Measurements from ENCODE around the gene ZNHIT1. TPM values are rescaled to one million over a fixed set of nuclear protein-coding genes. Genes with fewer than 3 reads are reported as not detected.
A peak's percentile ranks its signal among the peaks of the same experiment; 100 is the strongest.

Gene ZNHIT1
- total and polyA plus RNA-seq, 2 donors (not counting 3 experiments of a cell fraction or from before 2014, with no cell fraction given), result 74.1 to 89.9 TPM

- FAIRE-seq, result no peak
Measured at GRCh38 chr7:101243646-101244374, 25.8 kb downstream of the ZNHIT1 start.

GRCh38 chr7:101244375-101245146, 26.6 kb downstream of the ZNHIT1 start, which contains the start of gene FIS1:
FIS1 (minus strand) TSS chr7:101245081; CDS start chr7:101245004, 77 bp downstream.
- DNase-seq (ENCODE audit: low read depth, low spot score), result peak; percentile 93
- FAIRE-seq, result no peak
- Histone ChIP-seq H3K27ac (ENCODE audit: insufficient read depth, low read depth, low read length) (peak within 1 kb of the TSS; percentile 63), H3K4me1 (ENCODE audit: control insufficient read depth, extremely low read depth, insufficient read depth, low read length) (peaks cover 20% of the 10 kb centered on the region), H3K4me2 (ENCODE audit: insufficient read depth, low read length) (peak within 1 kb of the TSS; percentile 79), H3K9me1 (replicated peaks; ENCODE audit: control insufficient read depth, extremely low read depth, insufficient read depth, low read length) (no peaks in the 10 kb centered on the region), H4K20me1 (replicated peaks; ENCODE audit: control insufficient read depth, extremely low read depth, insufficient read depth, low read length) (no peaks in the 10 kb centered on the region), H3K79me2 (ENCODE audit: control insufficient read depth, insufficient read depth, low read length) (peaks cover 24% of the 10 kb centered on the region), H3K9ac (replicated peaks; ENCODE audit: extremely low read depth, insufficient read depth, low read length) (peak within 1 kb of the TSS; percentile 78), H3K36me3 (ENCODE audit: control insufficient read depth in 2 of 2, extremely low read depth in 1 of 2, insufficient read depth in 2 of 2, low read length in 2 of 2) (peaks cover 0 to 10% of the 10 kb centered on the region in 2 experiments), H3K4me3 (replicated peaks in 1 of 3; ENCODE audit: insufficient read depth in 1 of 3, low read depth in 1 of 3, low read length in 3 of 3) (peak within 1 kb of the TSS; percentile 64 to 89 (median 76)), H2AFZ (ENCODE audit: low read depth, low read length) (peak within 1 kb of the TSS; percentile 67), H3K9me3 (replicated peaks; ENCODE audit: control insufficient read depth, insufficient read depth, low read length) (no peaks in the 10 kb centered on the region), H3K27me3 (ENCODE audit: control insufficient read depth in 2 of 2, insufficient read depth in 2 of 2, low read length in 2 of 2) (no peaks in the 10 kb centered on the region)
- dilution Hi-C loops (cut with MboI; ENCODE audit: extremely low pct_ligation_motif_present, low sequenced_read_pairs) (no loop called here), intact Hi-C loops (cut with micrococcal nuclease) (loop anchor here (1.0 kb wide), 1 partner anchor 27 kb away; the partner anchor contains the start of gene PLOD3)
- CTCF ChIA-PET, result interaction anchor here (0.6 to 3.5 kb wide), 19 partner anchors 8 to 107 kb away, joined by 3 to 112 read pairs (median 4); partner anchors contain the start of genes PLOD3, VGF and ZNHIT1
- TSS peak; percentile 15 for BruUV-seq (replicated peaks)
- POLR2A ChIA-PET, result interaction anchor here (0.6 to 2.2 kb wide), 3 partner anchors 27 to 355 kb away, joined by 3 to 12 read pairs (median 3); partner anchors contain the start of genes PLOD3, UFSP1 and ZNHIT1
- TF ChIP-seq FOS (IDR thresholded peaks at IDR 0.05; ENCODE audit: borderline replicate concordance, insufficient read depth, low read length) (no peak), JUN (IDR thresholded peaks at IDR 0.05; ENCODE audit: borderline replicate concordance, insufficient read depth, insufficient read length, low read depth) (no peak), MYC (IDR thresholded peaks at IDR 0.05; ENCODE audit: low read depth, low read length) (no peak), POLR2AphosphoS5 (IDR thresholded peaks at IDR 0.05; ENCODE audit: insufficient read depth, low read depth, low read length) (peak; percentile 91), GATA2 (IDR thresholded peaks at IDR 0.05; ENCODE audit: insufficient read depth, insufficient read length, low read depth, low read length) (no peak), EZH2 (IDR thresholded peaks at IDR 0.05; ENCODE audit: borderline replicate concordance, low read depth, low read length, severe bottlenecking) (no peak), POLR2A (IDR thresholded peaks at IDR 0.05; ENCODE audit: low read depth, low read length) (peak; percentile 96), MAX (IDR thresholded peaks at IDR 0.05; ENCODE audit: insufficient read depth, insufficient read length) (no peak), CTCF (IDR thresholded peaks at IDR 0.05; ENCODE audit: extremely low read depth in 1 of 2, insufficient read depth in 1 of 2, low read depth in 1 of 2, low read length in 2 of 2) (peak; percentile 95 to 96)

More at GRCh38 chr7:101243646-101244374, 25.8 kb downstream of the ZNHIT1 start:
- no peak for DNase-seq (ENCODE audit: low read depth, low spot score)
- Histone ChIP-seq H2AFZ (ENCODE audit: low read depth, low read length) (no peak overlapping the region), H3K27me3 (ENCODE audit: control insufficient read depth in 2 of 2, insufficient read depth in 2 of 2, low read length in 2 of 2) (no peaks in the 10 kb centered on the region), H3K36me3 (ENCODE audit: control insufficient read depth in 2 of 2, extremely low read depth in 1 of 2, insufficient read depth in 2 of 2, low read length in 2 of 2) (peaks cover 0 to 10% of the 10 kb centered on the region in 2 experiments), H3K4me1 (ENCODE audit: control insufficient read depth, extremely low read depth, insufficient read depth, low read length) (peaks cover 26% of the 10 kb centered on the region), H3K9ac (replicated peaks; ENCODE audit: extremely low read depth, insufficient read depth, low read length) (peak overlapping the region; percentile 78), H3K9me1 (replicated peaks; ENCODE audit: control insufficient read depth, extremely low read depth, insufficient read depth, low read length) (no peaks in the 10 kb centered on the region), H3K27ac (ENCODE audit: insufficient read depth, low read depth, low read length) (peak overlapping the region; percentile 19), H3K9me3 (replicated peaks; ENCODE audit: control insufficient read depth, insufficient read depth, low read length) (no peaks in the 10 kb centered on the region), H3K79me2 (ENCODE audit: control insufficient read depth, insufficient read depth, low read length) (peaks cover 24% of the 10 kb centered on the region), H4K20me1 (replicated peaks; ENCODE audit: control insufficient read depth, extremely low read depth, insufficient read depth, low read length) (no peaks in the 10 kb centered on the region), H3K4me2 (ENCODE audit: insufficient read depth, low read length) (peak overlapping the region; percentile 79), H3K4me3 (replicated peaks in 1 of 3; ENCODE audit: insufficient read depth in 1 of 3, low read depth in 1 of 3, low read length in 3 of 3) (peak overlapping the region in 2 of 3 experiments; percentile 64 to 89)
- ChIA-PET CTCF (interaction anchor here (0.6 to 3.5 kb wide), 19 partner anchors 8 to 106 kb away, joined by 3 to 112 read pairs (median 4); partner anchors contain the start of genes PLOD3, VGF and ZNHIT1), POLR2A (interaction anchor here (0.6 to 2.2 kb wide), 2 partner anchors 26 to 1183 kb away, joined by 6 to 12 read pairs; partner anchors contain the start of genes PLOD3 and ZNHIT1)
- intact Hi-C loops (cut with micrococcal nuclease) (loop anchor here (1.0 kb wide), 1 partner anchor 100 kb away; no protein-coding TSS in a partner anchor), dilution Hi-C loops (cut with MboI; ENCODE audit: extremely low pct_ligation_motif_present, low sequenced_read_pairs) (no loop called here)
- BruUV-seq (replicated peaks), result no TSS peak
- TF ChIP-seq MYC (IDR thresholded peaks at IDR 0.05; ENCODE audit: low read depth, low read length), result no peak
- TF ChIP-seq JUN (IDR thresholded peaks at IDR 0.05; ENCODE audit: borderline replicate concordance, insufficient read depth, insufficient read length, low read depth), result no peak
- TF ChIP-seq GATA2 (IDR thresholded peaks at IDR 0.05; ENCODE audit: insufficient read depth, insufficient read length, low read depth, low read length), result peak; percentile 11
